Measurements from ENCODE around the gene PDLIM7. TPM values are rescaled to one million over a fixed set of nuclear protein-coding genes. Genes with fewer than 3 reads are reported as not detected.

The PDLIM7 gene
- total and polyA plus RNA-seq, 2 of the 4 experiments (the other 2 are of a cell fraction), result 70.4 to 534 TPM

DNA sequence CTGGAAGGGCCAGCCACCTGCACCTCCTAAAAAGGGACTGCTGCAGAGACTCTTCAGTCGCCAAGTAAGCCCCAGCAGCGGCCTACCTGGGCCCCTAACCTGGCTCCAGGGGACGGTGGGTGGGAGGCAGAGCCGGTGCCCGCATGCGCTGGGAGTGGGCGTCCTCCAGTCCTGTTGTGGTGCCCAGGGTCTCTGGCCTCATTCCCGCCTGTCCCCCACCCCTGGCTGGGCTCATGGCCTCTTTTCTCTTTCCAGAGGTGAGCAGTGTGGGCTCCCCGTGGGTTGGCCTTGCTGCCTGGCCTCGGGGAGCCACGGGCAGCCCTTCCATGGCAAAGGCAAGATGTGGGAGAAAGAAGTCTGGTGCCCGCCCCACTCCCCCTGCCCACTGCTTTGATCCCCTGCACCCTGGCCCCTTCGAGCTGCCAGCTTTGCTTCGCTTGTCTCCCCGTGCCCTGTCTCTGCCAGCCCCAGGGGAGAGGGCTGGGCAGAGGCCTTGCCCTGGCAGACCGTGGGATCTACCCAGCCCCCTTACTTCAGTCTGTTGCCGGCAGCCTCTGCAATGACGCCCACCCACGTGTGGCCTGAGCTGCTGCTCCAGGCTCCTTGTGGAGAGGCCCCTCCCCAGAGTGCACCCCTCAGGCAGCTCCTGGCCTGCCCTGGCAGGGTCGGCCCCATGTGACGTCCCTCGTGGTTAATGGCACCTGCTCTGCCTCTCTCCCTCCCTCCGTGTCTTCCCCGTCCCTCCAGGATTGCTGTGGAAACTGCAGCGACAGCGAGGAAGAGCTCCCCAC is 56.2 kb downstream of the PDLIM7 start:
- no peak overlapping the region for H3K18ac ChIP-seq (ENCODE audit: low read depth, low read length)
- no peak overlapping the region for H2AK5ac ChIP-seq (ENCODE audit: low read depth, low read length)
- in situ Hi-C loops (cut with MboI; ENCODE audit: low sequenced_read_pairs), result no loop called here
- H2BK20ac ChIP-seq (ENCODE audit: low read depth, low read length), result no peak overlapping the region
- ChIA-PET POLR2A (ENCODE audit: unreplicated experiment) (no interaction called here), CTCF (interaction anchor here (1.1 to 1.5 kb wide), 2 partner anchors 14 to 37 kb away, joined by 3 read pairs; no protein-coding TSS in a partner anchor)
- dilution Hi-C loops (cut with HindIII; ENCODE audit: low sequenced_read_pairs, unreplicated experiment), result no loop called here
- no peak overlapping the region for H2BK5ac ChIP-seq (ENCODE audit: low read depth, low read length, poor library complexity, severe bottlenecking)
- H2AK9ac ChIP-seq (replicated peaks; ENCODE audit: low read depth, low read length, poor library complexity), result no peak overlapping the region
- peaks cover 4% of the 10 kb centered on the region; the same call in 1 of the 2 replicates for H4K20me1 ChIP-seq (ENCODE audit: insufficient read depth, low read length)
- no peak overlapping the region for H3K27ac ChIP-seq (ENCODE audit: insufficient read depth, low read length)
- H3K79me1 ChIP-seq (ENCODE audit: low read depth in 1 of 2, low read length in 2 of 2), result peaks cover 0 to 2% of the 10 kb centered on the region in 2 experiments; a peak in 1 of 4 replicates
- no peak overlapping the region for H3K4ac ChIP-seq (ENCODE audit: low read depth, low read length)
- no peak for ATAC-seq (ENCODE audit: low read depth)
- H3K56ac ChIP-seq (ENCODE audit: extremely low read depth, insufficient read depth, low read length), result no peak overlapping the region
- no peak overlapping the region for H4K8ac ChIP-seq (ENCODE audit: low read depth in 2 of 2, low read length in 2 of 2)
- no peak overlapping the region for H4K91ac ChIP-seq (ENCODE audit: insufficient read depth, low read depth, low read length)
- H4K5ac ChIP-seq (ENCODE audit: low read depth, low read length), result no peak overlapping the region
- H3K14ac ChIP-seq (replicated peaks; ENCODE audit: low read depth, low read length), result no peak overlapping the region
- no peak for TF ChIP-seq MAFK (IDR thresholded peaks at IDR 0.05; ENCODE audit: low read depth, low read length)
- no peak for TF ChIP-seq ELK1 (IDR thresholded peaks at IDR 0.05; ENCODE audit: borderline replicate concordance, low read depth, low read length)
- no peak for TF ChIP-seq CEBPB (IDR thresholded peaks at IDR 0.05; ENCODE audit: low read depth, low read length)
- H3K4me2 ChIP-seq (ENCODE audit: low read depth, low read length), result no peak overlapping the region
- WGBS, 2 experiments (ENCODE audit: extremely low coverage in 2 of 2, insufficient read length in 1 of 2), result 82% methylated on average over 15 of the region's 26 CpGs; no CpG with 5 or more reads in 1 of the 2 experiments
- H3K36me3 ChIP-seq (ENCODE audit: control insufficient read depth, insufficient read depth, low read length), result peaks cover 18% of the 10 kb centered on the region; the same call in 1 of the 2 replicates
- H3K9me1 ChIP-seq (ENCODE audit: insufficient read depth, low read length), result peaks cover 6% of the 10 kb centered on the region; the same call in 1 of the 2 replicates
- H3K27me3 ChIP-seq (ENCODE audit: control insufficient read depth, insufficient read depth, low read length), result no peaks in the 10 kb centered on the region
- no TSS peak for BruUV-seq (replicated peaks)
- intact Hi-C loops (cut with micrococcal nuclease), result no loop called here
- no peaks in the 10 kb centered on the region for H3K9me3 ChIP-seq (ENCODE audit: control insufficient read depth, insufficient read depth, low read length)
- H2AFZ ChIP-seq (replicated peaks; ENCODE audit: low read length, poor library complexity), result no peak overlapping the region
- no peak for DNase-seq
- H3K9ac ChIP-seq (ENCODE audit: low read depth, low read length), result no peak overlapping the region
- H3K4me1 ChIP-seq (ENCODE audit: control insufficient read depth, insufficient read depth, low read length), result peaks cover 2% of the 10 kb centered on the region
- H3K4me3 ChIP-seq (ENCODE audit: insufficient read depth, low read depth, low read length), result no peak overlapping the region
- no peak overlapping the region for H2BK120ac ChIP-seq (ENCODE audit: low read depth, low read length)
- H2BK15ac ChIP-seq (ENCODE audit: low read depth, low read length), result no peak overlapping the region
- no peak overlapping the region for H3K23ac ChIP-seq (ENCODE audit: low read depth, low read length)

Data from IMR-90 (cell line).